GM06990 (cell line): ENCODE results near the gene CABP1.

ENCODE experiments used
- DNase-seq: peaks from one replicate; pipeline ENCODE4 v3.0.0-alpha.2; 2011; ENCODE audit not compliant: insufficient read length; ENCODE audit errors: extremely low read depth
- H3K27me3 ChIP-seq: replicated peaks from 2 replicates; pipeline ENCODE4 v1.6.0; 2011; ENCODE audit warnings: low read length; ENCODE audit not compliant: control insufficient read depth, insufficient read depth
- H3K36me3 ChIP-seq: 2 replicates; pipeline ENCODE4 v1.5.1; 2011; ENCODE audit warnings: low read length; ENCODE audit not compliant: control insufficient read depth, insufficient read depth
- H3K4me3 ChIP-seq: replicated peaks from 2 replicates; pipeline ENCODE4 v1.5.1; 2011; ENCODE audit warnings: low read depth, mild to moderate bottlenecking, control low read depth, low read length
- TF ChIP-seq, protein P1 (sequence below): IDR thresholded peaks from 2 replicates; pipeline ENCODE4 v1.5.1; 2011; ENCODE audit warnings: low read length, control low read depth, mild to moderate bottlenecking, inconsistent platforms; ENCODE audit not compliant: insufficient read depth, poor library complexity, severe bottlenecking

The CABP1 gene

DNA sequence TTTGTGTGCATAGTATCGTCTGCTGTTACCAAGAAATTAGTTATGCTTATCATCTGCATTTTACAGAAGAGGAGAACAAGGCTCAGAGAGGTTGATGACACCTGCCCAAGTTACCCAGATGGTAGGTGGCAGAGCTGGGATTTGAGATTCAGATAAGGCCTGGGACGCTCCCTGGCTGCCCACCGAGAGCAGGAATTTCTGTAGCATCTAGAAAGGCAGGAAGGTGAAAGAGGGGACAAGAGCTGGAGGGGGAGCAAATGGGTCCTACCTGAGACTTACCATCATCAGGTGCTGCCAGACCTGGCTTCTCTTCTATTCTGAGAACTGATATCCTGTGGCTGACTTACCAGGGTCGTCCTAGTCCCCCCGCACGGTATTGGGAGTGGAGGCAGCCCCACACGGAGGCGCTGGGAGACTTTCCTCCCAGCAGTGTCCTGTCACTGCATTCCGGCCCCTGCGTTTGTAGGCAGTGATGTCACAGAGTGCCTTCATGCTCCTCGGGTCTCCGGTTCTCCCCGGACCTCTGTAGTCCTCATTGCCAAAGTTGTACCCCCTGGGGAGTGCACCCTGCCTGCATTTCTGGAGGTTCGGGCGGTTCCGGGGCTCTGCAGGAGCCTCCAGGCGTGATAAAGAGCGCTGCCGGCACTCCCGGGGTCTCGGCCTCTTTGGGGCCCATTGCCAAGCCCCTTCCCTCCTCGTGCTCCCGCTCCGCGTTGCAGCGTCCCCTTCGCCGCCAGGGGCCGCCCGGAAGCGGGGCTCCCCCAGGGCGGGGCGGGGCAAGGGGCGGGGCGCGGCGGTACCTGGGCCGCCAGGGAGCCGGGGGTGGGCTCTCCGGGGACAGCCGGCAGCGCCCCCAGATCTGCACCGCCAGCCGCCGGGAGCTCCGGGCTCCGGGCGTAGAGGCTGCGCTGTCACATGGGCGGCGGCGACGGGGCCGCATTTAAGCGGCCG lies at the start of gene CABP1:
Gene CABP1, plus strand, starts transcription at position 856 of the 951 bp plus-strand sequence. Its CDS starts 60 bp downstream, at position 916.
- H3K27me3 ChIP-seq: peaks cover 1% of the 10 kb centered on the region; the same call in 1 of the 2 replicates
- TF ChIP-seq, protein P1, sequence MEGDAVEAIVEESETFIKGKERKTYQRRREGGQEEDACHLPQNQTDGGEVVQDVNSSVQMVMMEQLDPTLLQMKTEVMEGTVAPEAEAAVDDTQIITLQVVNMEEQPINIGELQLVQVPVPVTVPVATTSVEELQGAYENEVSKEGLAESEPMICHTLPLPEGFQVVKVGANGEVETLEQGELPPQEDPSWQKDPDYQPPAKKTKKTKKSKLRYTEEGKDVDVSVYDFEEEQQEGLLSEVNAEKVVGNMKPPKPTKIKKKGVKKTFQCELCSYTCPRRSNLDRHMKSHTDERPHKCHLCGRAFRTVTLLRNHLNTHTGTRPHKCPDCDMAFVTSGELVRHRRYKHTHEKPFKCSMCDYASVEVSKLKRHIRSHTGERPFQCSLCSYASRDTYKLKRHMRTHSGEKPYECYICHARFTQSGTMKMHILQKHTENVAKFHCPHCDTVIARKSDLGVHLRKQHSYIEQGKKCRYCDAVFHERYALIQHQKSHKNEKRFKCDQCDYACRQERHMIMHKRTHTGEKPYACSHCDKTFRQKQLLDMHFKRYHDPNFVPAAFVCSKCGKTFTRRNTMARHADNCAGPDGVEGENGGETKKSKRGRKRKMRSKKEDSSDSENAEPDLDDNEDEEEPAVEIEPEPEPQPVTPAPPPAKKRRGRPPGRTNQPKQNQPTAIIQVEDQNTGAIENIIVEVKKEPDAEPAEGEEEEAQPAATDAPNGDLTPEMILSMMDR: peak; percentile 58
- H3K36me3 ChIP-seq: no peaks in the 10 kb centered on the region
- H3K4me3 ChIP-seq: peak within 1 kb of the TSS; percentile 32
- peak; percentile 70 for DNase-seq

DNA sequence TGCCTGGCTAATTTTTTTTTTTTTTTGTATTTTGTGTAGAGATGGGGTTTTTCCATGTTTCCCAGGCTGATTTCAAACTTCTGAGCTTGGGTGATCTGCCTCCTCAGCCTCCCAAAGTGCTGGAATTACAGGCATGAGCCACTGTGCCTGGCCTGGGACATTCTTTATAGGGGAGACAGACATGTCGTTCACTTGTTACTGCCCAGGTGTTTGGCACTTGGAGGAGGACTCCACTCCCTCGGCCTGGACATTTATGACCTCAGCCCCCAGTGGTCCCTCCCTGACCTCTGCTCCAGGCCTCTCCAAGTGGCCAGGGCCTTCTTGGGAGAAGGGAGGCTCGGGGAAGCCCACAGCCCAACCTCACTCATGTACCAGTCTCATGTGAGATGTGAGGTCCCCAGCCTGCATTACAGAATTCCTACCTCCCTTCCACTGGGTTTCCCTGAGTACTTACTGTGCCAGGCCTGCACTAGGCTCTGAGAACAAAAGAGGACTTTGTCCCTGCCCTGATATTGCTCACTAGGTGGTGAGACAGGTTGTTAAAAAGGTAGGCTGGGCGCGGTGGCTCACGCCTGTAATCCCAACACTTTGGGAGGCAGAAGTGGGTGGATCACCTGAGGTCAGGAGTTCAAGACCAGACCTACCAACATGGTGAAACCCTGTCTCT lies 49.6 kb upstream of the CABP1 start:
- Histone ChIP-seq H3K4me3 (no peak overlapping the region), H3K36me3 (no peaks in the 10 kb centered on the region), H3K27me3 (no peaks in the 10 kb centered on the region)
- no peak for DNase-seq
- TF ChIP-seq, protein P1: no peak

DNA sequence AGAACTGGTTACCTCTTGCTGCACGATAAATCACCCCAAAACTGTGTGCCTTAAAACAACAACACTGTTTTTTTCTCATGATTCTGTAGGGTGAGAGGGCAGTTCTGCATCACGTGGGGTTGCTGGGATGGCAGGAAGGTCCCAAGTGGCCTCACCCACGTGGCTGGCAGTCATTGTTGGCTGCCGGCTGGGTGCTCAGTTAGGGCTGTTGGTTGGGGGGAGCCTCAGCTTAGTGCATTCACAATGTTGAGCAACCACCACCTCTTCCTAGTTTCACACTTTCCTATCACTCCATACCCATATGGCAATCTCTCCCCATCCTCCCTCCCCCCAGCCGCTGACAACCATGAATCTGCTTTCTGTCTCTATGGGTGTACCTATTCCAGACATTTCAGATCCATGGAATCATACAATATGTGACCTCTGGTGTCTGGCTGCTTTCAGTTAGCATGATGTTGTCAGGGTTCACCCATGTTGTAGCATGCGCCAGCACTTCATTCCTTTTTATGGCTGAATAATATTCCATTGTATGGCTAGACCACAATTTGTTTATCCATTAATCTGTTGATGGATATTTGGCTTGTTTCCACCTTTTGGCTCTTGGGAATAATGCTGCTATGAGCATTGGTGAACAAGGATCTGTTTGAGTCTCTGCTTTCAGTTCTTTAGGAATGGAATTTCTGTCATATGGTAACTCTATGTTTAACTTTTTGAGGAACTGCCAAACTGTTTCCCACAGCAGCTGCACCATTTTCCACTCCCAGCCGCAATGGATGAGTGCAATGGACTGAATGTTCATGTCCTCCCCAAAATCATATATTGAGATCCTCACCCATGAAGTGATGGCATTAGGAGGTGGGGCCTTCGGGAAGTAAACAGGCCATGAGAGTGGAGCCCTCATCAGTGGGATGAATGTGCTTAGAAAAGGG lies 48.0 kb upstream of the CABP1 start:
- TF ChIP-seq, protein P1: no peak
- H3K4me3 ChIP-seq: no peak overlapping the region
- H3K36me3 ChIP-seq: no peaks in the 10 kb centered on the region
- no peaks in the 10 kb centered on the region for H3K27me3 ChIP-seq
- no peak for DNase-seq

DNA sequence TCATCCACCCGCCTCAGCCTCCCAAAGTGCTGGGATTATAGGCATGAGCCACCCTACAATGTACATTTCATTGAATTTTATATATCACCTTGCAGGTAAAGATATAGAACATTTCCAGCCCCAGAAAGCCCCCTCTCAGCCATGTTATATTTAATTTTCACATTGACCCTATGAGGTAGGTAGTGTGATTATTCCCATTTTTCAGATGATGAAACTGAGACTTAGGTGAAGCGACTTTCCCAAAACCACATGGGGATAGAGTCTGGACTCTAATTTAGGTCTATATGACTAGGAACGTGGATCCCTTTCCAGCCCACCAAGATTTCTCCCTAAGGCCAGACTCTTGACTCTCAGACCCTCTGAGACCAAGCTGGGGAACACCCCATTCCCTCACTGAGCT lies 43.5 kb upstream of the CABP1 start:
- no peak for DNase-seq
- Histone ChIP-seq H3K4me3 (no peak overlapping the region), H3K36me3 (no peaks in the 10 kb centered on the region), H3K27me3 (no peaks in the 10 kb centered on the region)
- TF ChIP-seq, protein P1: no peak

DNA sequence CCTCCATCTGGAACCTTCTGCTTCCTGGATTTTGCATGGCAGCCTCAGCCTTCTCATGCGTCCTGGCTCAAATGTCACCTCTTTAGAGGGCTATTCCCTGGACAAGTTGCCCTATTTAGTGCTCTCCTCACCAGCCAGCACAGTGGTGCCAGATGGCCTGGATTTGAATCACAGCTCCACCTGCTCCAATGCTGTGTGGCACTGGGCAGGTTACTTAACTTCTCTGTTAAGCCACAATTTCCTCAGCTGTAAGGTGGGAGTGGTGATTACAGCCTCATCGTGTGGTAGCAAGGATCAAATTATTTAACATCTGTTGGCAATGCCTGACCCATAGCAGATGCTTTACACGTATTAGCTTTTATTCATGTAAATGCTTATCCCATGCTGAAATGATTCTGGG lies 42.6 kb upstream of the CABP1 start:
- no peak for DNase-seq
- TF ChIP-seq, protein P1: no peak

More for the DNA sequence above, 42.6 kb upstream of the CABP1 start:
- Histone ChIP-seq H3K4me3 (no peak overlapping the region), H3K27me3 (no peaks in the 10 kb centered on the region), H3K36me3 (no peaks in the 10 kb centered on the region)
